Stimulated activated CD4-positive, alpha-beta T cell treated with anti-CD3 and anti-CD28 coated beads, Interleukin-1b, Interleukin-23, amount 100 ng/mL, for 4 hours (primary cell): ENCODE data around the gene MYADM.
A peak's percentile ranks its signal among the peaks of the same experiment; 100 is the strongest.
"Not testable (repeated sequence)": the region's sequence is repeated elsewhere in the genome, so short reads cannot be mapped to it uniquely, and the experiment has no call there.

Experiments used
- DNase-seq, 2 donors: peaks; one replicate each; pipeline ENCODE4 v3.0.0-alpha.2; 2020; ENCODE audit warnings: low read depth in 2 of 2

The MYADM gene

GRCh38 chr19:53867225-53868090 lies at the start of gene MYADM:
Gene MYADM (plus strand): TSS chr19:53867883. CDS start chr19:53873530, 5,647 bp downstream.
- DNase-seq = peak; percentile 98 to 100

GRCh38 chr19:53818756-53819155 lies 48.9 kb upstream of the MYADM start:
- no peak for DNase-seq

GRCh38 chr19:53819861-53820260 lies 47.8 kb upstream of the MYADM start:
- no peak for DNase-seq

GRCh38 chr19:53823380-53824120 lies 44.1 kb upstream of the MYADM start:
- no peak for DNase-seq

GRCh38 chr19:53824134-53824611 lies 43.5 kb upstream of the MYADM start, which contains the start of gene NLRP12:
Gene NLRP12 (minus strand): TSS chr19:53824314. CDS start chr19:53824174, 140 bp downstream.
- no peak for DNase-seq

- DNase-seq = no peak
Measured at GRCh38 chr19:53826876-53827275, 40.8 kb upstream of the MYADM start.

GRCh38 chr19:53828531-53828930 lies 39.2 kb upstream of the MYADM start:
- DNase-seq = no peak

GRCh38 chr19:53832861-53833260 lies 34.8 kb upstream of the MYADM start:
- DNase-seq = not testable (repeated sequence)

- DNase-seq = not testable (repeated sequence)
Measured at GRCh38 chr19:53838446-53838845, 29.2 kb upstream of the MYADM start.

- not testable (repeated sequence) for DNase-seq
Measured at GRCh38 chr19:53840241-53840640, 27.4 kb upstream of the MYADM start.

GRCh38 chr19:53840914-53841313 lies 26.8 kb upstream of the MYADM start:
- DNase-seq = not testable (repeated sequence)

- no peak for DNase-seq
Measured at GRCh38 chr19:53844849-53845246, 22.8 kb upstream of the MYADM start.

- no peak for DNase-seq
Measured at GRCh38 chr19:53847555-53847954, 20.1 kb upstream of the MYADM start.

- DNase-seq = no peak
Measured at GRCh38 chr19:53849237-53849676, 18.4 kb upstream of the MYADM start.

- DNase-seq = no peak
Measured at GRCh38 chr19:53853707-53854106, 14.0 kb upstream of the MYADM start.

GRCh38 chr19:53864308-53864836 lies 3.3 kb upstream of the MYADM start:
- no peak for DNase-seq

- no peak for DNase-seq
Measured at GRCh38 chr19:53865523-53865917, 2.2 kb upstream of the MYADM start.

GRCh38 chr19:53865918-53866864 lies 1.5 kb upstream of the MYADM start:
- DNase-seq = peak in 1 of 2 donors; percentile 42

- DNase-seq = no peak
Measured at GRCh38 chr19:53866865-53867224, 838 bp upstream of the MYADM start.

- peak in 1 of 2 donors; percentile 17 for DNase-seq
Measured at GRCh38 chr19:53868091-53868891, 608 bp downstream of the MYADM start.
